HG03565 (cell line): ENCODE measurements around the gene HOXB13.

Source experiments
- ATAC-seq: cut with Tn5 transposase; IDR thresholded peaks from one replicate; pipeline ENCODE4 v1.9.1; 2021; ENCODE audit warnings: mild to moderate bottlenecking, moderate library complexity; ENCODE audit not compliant: unreplicated experiment

HOXB13 gene

DNA sequence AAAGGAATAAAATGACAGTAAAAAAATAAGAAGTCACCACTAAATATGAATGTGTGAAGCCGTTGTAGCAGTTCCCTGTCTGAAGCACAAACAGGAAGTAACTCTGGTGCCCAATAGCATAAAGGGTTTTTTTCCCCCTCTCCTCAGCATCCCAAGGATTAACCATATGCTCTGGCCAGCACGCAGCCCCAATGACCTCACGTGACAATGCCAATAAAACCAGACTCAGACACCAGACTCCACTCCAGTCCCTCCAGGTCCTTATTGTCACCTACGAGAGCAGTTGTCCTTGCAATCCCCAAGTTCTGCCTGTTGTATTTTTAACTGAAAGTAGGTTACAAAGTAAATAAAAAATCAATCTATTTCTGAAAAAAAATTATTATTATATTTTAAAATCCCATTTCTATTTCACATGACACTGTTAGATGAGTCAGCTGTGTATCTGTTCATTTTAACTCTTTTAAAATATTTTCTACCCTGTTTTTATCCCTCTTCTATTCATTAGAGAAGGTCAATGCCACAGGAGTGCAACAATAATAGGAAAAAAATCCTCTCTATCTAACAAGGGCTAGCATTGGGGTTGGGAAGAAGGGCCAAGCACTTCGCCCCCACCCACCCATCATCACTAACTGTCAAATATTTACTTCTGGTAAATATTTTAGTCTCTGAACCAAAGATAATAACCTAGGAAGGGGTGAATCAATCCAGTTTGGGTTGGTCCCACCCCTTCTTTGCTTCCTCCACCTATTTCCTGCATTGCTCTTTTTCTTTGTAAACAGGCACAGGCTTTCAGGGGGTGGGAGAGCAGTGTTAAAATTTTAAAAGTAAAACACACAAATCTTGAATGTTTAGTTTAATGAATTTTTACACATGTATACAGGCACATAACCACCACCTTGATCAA lies 12.8 kb downstream of the HOXB13 start:
- ATAC-seq: no peak

DNA sequence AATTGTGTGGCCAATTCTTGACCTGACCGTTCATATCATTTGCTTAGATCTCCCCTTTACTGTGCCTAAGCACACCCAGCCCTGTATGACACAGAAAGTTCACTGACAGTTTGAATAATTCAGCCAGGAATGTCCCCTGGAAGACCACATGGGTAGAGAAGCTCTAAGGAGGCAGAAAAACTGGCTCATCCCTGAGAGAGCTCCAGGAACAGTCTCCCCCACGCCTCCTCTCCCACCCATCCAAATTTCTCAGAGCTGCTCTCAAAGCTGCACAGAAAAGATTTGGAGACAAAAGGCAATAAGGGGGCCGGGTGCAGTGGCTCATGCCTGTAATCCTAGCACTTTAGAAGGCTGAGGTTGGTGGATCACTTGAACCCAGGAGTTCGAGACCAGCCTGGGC lies 17.4 kb downstream of the HOXB13 start:
- no peak for ATAC-seq

DNA sequence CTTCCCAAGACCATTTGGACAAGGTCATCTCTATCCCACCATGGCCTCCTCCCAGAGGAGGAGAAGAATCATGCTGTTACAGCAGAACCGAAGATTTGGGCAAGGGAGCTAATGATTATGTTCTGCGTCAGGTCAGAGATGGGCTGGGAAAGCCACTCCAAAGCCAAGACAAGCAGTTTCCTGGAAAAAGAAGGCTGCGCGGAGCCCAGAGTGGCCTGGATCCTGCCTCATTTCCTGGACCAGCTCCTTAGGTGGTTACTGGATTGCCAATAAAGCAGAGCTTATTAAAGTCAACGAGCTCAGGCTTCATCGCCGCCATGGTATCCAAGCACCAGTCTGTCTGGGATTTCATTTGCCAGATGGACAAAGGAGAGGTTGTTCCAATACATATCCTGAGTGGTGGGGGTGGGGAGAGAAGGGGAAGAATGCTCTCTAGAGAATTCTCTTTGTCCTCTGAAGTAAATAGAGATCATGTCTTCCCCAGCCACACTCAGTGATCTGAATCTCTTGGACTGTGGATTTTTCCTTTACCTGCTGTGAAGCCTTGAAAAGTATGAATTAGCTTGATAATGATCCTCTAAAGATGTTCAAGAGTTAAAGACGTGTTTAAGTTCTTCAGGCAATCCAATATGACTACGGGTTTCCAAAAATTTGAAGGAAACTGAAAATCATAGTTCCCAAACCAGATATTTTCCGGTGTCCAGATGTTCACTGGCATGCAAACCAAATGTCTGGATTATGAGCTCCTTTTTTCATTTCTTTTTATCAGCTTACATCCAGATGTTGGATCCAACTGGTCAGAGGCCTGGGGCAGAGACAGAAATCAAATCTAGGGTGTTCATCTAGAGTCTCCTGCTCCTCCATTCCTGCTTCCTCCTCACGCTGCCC lies 23.9 kb downstream of the HOXB13 start:
- ATAC-seq: no peak

DNA sequence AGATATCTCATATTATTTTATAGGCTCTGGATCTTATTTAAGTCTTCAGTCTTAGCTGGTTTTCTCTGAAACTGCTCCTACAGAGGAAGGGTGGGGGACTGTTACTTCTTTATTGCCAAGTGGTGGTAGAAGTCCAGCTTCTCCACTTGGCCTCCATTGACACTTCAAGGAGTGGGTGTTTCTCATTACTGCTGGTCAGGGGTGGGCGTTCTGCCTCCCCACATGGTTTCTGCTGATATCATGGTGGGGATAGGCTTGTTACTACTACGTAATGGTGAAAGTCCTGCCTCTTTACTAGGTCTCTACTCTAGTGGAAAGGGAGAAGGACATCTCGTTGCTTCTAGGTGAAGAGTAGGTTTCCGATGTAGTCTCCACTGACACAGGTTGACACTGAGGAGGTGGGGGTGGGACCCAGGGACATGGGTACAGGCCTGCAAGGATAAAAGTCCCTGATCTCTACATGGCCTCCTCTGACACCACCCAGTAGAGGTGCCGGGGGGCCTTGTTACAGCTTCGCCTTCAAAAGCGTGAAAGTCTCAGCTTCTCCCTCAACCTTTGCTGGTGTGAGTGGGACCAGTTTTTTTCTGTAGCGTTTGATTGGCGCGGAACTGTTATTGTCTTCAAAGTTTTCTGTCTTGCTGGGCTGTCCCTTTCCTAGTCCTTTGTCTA lies 26.6 kb downstream of the HOXB13 start:
- ATAC-seq: no peak

DNA sequence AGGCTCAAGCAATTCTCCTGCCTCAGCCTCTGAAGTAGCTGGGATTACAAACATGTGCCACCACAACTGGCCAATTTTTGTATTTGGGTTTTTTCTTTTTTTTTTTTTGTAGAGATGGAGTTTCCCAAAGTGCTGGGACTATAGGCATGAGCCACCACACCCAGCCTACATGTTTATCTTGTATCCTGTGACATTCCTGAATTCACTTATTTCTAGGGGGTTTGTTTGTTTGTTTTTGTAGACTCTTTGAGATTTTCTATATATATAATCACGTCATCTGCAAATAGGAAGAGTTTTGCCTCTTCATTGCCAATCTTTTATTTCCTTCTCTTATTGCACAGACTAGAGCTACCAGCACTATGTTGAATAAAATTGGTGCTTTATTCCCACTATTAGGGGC lies 35.4 kb downstream of the HOXB13 start:
- ATAC-seq: no peak

DNA sequence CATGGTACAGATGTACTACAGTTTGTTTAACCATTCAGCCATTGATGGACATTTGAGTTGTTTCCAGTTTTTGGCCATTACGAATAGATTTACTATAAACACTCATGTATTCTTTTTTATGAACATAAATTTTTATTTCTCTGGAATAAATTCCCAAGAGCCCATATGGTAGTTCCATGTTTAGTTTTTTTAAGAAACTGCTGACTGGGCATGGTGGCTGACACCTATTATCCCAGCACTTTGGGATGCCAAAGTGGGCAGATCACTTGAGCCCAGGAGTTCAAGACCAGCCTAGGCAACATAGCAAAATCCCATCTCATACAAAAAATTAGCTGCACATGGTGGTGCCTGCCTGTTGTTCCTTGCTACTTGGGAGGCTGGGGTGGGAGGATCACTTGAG lies 36.5 kb downstream of the HOXB13 start:
- ATAC-seq: no peak

DNA sequence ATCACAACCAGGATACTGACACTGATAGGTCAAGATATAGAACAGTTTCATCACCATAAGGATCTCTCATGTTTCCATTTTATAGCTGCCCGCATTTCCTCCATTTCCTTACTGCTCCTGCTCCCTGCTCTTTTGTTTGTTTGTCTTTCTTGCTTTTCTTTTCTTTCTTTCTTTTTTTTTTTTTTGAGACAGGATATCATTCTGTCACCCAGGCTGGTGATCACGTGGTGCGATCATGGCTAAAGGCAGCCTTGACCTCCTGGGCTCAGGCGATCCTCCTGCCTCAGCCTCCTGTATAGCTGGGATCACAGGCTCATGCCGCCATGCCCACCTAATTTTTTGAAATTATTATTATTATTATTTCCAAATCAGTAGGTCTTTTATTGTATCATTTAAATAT lies 37.9 kb downstream of the HOXB13 start:
- ATAC-seq: no peak

DNA sequence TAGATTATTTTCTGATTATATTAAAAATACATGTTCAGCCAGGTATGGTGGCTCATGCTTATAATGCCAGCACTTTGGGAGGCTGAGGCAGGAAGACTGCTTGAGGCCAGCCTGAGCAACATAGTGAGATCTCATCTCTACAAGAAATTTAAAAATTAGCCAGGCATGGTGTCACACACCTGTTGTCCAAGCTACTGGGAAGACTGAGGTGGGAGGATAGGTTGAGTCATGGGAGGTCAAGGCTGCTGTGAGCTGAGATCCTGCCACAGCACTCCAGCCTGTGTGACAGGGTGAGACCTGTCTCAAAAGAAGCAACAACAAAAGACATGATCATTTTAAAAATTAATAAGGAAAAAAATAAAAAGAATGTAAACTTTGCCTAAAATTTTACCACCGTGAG lies 46.9 kb downstream of the HOXB13 start:
- no peak for ATAC-seq

DNA sequence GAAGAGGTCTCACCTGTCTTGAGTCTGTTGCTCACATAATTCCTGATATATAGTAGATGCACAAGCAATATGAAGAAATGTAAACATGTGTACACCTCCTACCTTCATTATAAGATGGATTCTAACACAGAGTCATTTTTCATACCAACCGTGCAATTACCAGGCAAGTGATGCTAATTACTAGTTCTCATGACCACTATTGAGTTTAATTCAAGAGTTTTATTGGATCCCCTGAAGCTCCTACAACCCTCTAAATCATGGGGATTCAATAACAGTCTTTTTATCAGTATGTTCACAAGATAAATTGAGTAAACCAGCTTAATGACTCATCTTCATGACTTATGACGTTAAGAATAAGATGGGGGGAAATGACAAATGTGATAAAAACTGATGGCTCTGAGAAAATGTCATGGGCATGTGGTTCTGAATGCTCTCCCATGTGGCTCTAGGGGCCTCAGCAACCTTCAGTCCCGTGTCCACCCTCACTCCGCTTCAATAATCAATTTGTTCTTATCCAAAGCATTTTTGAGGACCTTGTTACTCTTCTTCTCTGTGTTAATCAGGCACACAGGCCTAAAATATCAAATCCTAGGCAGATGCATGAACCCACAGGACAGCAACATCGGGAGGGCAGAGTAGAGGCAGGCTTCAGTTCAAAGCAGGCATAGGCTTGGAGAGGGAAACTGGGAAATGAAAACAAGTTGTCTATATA lies 49.0 kb downstream of the HOXB13 start:
- no peak for ATAC-seq

DNA sequence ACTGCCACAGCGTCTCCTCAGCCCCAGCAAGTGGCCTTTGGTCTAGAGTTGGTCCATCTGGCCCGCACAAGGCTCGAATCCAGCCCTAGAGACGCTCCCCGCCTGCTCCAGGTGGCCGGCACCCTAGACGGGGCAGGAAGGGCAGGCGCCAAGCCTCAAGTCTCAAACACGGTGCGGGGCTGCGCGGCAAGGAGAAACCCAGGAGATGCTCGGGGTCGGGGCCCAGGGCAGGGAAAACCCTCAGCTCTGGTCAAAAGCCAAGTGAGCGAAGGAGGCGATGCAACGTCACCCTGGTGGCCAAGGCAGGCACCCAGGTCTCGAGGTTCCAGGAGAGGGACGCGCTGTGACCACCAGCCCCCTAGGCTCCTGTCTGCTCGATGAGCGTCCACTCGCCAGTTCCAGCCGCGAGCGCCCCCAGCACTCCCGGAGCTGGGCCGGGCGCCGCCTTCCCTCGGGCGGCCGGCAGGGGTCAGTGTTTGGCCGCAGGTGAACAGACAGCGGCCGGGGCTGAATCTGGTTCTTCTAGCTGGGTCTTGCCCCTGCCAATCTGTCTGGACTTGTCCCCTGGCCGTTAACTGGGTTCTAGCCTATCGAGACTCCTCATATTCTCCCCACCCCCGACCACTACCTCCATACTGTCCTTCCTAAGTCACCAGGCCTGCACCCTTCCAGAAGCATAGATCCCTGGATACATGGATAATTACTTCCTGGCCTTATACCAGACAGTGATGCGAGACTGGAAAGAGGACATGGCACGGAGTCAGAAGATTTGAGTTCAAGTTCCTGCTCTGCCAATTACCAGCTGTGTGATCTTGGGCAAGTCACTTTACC lies 50.2 kb downstream of the HOXB13 start:
- ATAC-seq: no peak

DNA sequence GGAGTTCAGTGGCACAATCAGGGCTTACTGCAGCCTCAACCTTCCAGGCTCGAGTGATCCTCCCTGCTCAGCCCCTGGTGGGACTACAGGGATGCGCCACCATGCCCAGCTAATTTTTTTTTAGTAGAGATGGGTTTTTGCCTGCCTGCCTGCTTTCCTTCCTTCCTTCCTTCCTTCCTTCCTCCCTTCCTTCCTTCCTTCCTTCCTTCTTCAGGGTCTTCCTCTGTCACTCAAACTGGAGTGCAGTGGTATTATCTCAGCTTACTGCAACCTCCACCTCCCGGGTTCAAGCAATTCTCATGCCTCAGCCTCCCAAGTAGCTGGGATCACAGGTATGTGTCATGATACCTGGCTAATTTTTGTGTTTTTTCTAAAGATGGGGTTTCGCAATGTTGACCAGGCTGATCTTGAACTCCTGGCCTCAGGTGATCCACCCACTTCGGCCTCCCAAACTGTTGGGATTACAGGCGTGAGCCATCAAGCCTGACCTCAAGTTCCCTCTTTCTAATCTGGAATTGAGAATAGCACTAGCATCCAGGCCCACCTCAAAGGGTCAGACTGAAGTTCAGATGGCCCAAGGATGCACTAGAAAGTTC lies 51.5 kb downstream of the HOXB13 start:
- no peak for ATAC-seq
